Measurements from ENCODE around the gene TBC1D21. TPM values are rescaled to one million over a fixed set of nuclear protein-coding genes. Genes with fewer than 3 reads are reported as not detected.

Gene TBC1D21
- total and polyA plus RNA-seq, 2 of the 4 experiments (the other 2 are of a cell fraction): not detected

DNA sequence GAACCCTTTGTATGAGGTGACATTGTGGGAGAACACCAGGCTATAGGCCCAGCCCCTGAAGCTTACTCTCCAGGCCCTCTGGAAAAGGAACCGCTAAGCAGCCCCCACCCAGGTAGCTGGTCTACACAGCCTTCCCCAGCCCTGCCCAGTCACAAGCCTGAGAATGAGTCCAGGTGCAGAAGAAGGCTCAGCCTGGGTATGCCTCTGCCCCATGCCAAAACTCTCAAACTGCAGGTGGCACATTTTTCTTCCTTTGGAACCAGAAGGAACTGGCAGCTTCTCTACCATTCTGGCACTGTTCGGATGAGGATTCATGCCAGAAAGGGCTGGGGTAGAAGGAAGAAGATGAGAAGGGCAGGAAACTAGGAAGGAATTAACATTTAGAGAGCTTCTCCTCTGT lies 23.7 kb upstream of the TBC1D21 start:
- ChIA-PET POLR2A (ENCODE audit: unreplicated experiment) (no interaction called here), CTCF (no interaction called here)
- Histone ChIP-seq H3K9me3 (ENCODE audit: control insufficient read depth, insufficient read depth, low read length) (no peaks in the 10 kb centered on the region), H3K27ac (ENCODE audit: insufficient read depth, low read length) (no peak overlapping the region), H3K79me1 (ENCODE audit: low read depth in 1 of 2, low read length in 2 of 2) (no peaks in the 10 kb centered on the region), H3K9ac (ENCODE audit: low read depth, low read length) (no peak overlapping the region), H2BK5ac (ENCODE audit: low read depth, low read length, poor library complexity, severe bottlenecking) (no peak overlapping the region), H4K20me1 (ENCODE audit: insufficient read depth, low read length) (no peaks in the 10 kb centered on the region; the same call in 1 of the 2 replicates), H2BK15ac (ENCODE audit: low read depth, low read length) (no peak overlapping the region), H2AFZ (replicated peaks; ENCODE audit: low read length, poor library complexity) (no peak overlapping the region), H3K36me3 (ENCODE audit: control insufficient read depth, insufficient read depth, low read length) (no peaks in the 10 kb centered on the region), H3K18ac (ENCODE audit: low read depth, low read length) (no peak overlapping the region), H4K91ac (ENCODE audit: insufficient read depth, low read depth, low read length) (no peak overlapping the region), H3K4me2 (ENCODE audit: low read depth, low read length) (no peak overlapping the region), H3K4ac (ENCODE audit: low read depth, low read length) (no peak overlapping the region), H4K8ac (ENCODE audit: low read depth in 2 of 2, low read length in 2 of 2) (no peak overlapping the region), H2AK9ac (replicated peaks; ENCODE audit: low read depth, low read length, poor library complexity) (no peak overlapping the region), H3K4me3 (ENCODE audit: insufficient read depth, low read depth, low read length) (no peak overlapping the region), H3K27me3 (ENCODE audit: control insufficient read depth, insufficient read depth, low read length) (peaks cover 43% of the 10 kb centered on the region), H3K56ac (ENCODE audit: extremely low read depth, insufficient read depth, low read length) (no peak overlapping the region), H2AK5ac (ENCODE audit: low read depth, low read length) (no peak overlapping the region), H3K9me1 (ENCODE audit: insufficient read depth, low read length) (no peaks in the 10 kb centered on the region), H3K23ac (ENCODE audit: low read depth, low read length) (no peak overlapping the region), H3K4me1 (ENCODE audit: control insufficient read depth, insufficient read depth, low read length) (no peaks in the 10 kb centered on the region), H3K14ac (replicated peaks; ENCODE audit: low read depth, low read length) (no peak overlapping the region), H2BK20ac (ENCODE audit: low read depth, low read length) (no peak overlapping the region), H4K5ac (ENCODE audit: low read depth, low read length) (no peak overlapping the region), H2BK120ac (ENCODE audit: low read depth, low read length) (no peak overlapping the region)
- dilution Hi-C loops (cut with HindIII; ENCODE audit: low sequenced_read_pairs, unreplicated experiment) (no loop called here), intact Hi-C loops (cut with micrococcal nuclease) (no loop called here), in situ Hi-C loops (cut with MboI; ENCODE audit: low sequenced_read_pairs) (no loop called here)
- DNase-seq: no peak
- no TSS peak for BruUV-seq (replicated peaks)
- TF ChIP-seq MAFK (IDR thresholded peaks at IDR 0.05; ENCODE audit: low read depth, low read length) (no peak), FOS (IDR thresholded peaks at IDR 0.05; ENCODE audit: low read depth, low read length) (no peak), RAD21 (IDR thresholded peaks at IDR 0.05; ENCODE audit: low read length) (no peak)
- TF ChIP-seq, protein P1, sequence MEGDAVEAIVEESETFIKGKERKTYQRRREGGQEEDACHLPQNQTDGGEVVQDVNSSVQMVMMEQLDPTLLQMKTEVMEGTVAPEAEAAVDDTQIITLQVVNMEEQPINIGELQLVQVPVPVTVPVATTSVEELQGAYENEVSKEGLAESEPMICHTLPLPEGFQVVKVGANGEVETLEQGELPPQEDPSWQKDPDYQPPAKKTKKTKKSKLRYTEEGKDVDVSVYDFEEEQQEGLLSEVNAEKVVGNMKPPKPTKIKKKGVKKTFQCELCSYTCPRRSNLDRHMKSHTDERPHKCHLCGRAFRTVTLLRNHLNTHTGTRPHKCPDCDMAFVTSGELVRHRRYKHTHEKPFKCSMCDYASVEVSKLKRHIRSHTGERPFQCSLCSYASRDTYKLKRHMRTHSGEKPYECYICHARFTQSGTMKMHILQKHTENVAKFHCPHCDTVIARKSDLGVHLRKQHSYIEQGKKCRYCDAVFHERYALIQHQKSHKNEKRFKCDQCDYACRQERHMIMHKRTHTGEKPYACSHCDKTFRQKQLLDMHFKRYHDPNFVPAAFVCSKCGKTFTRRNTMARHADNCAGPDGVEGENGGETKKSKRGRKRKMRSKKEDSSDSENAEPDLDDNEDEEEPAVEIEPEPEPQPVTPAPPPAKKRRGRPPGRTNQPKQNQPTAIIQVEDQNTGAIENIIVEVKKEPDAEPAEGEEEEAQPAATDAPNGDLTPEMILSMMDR (conservative IDR thresholded peaks at IDR 0.05; ENCODE audit: low read depth, low read length): no peak
- 53% methylated on average over 2 of the region's 2 CpGs; no CpG with 5 or more reads in 1 of the 2 experiments for WGBS, 2 experiments (ENCODE audit: extremely low coverage in 2 of 2, insufficient read length in 1 of 2)
- ATAC-seq (ENCODE audit: low read depth): no peak

Measured in IMR-90 (cell line).